H1 (cell line): Measurements from ENCODE around the gene BCL2. TPM values are rescaled to one million over a fixed set of nuclear protein-coding genes. Genes with fewer than 3 reads are reported as not detected.

Experiments used
- BRCA1 ChIP-seq: IDR thresholded peaks from 2 replicates; pipeline ENCODE4 v1.6.1; 2012; ENCODE audit warnings: low read depth, low read length, improper control_type of control experiment
- CBX8 ChIP-seq: fragments of 300-800, 300-1000 bp; sonication (generic); IDR thresholded peaks from 2 replicates; pipeline ENCODE4 v1.7.1; 2016; ENCODE audit warnings: low read depth, low read length, borderline replicate concordance
- RBBP5 ChIP-seq: IDR thresholded peaks from 2 replicates; pipeline ENCODE4 v1.7.1; 2012; ENCODE audit warnings: low read depth, mild to moderate bottlenecking, inconsistent platforms, low read length, moderate library complexity, borderline replicate concordance
- RNF2 ChIP-seq: fragments of 200-900, 300-1000 bp; sonication (generic); IDR thresholded peaks from 2 replicates; pipeline ENCODE4 v1.7.1; 2016; ENCODE audit warnings: borderline replicate concordance, low read depth, mild to moderate bottlenecking, antibody characterized with exemption, low read length; ENCODE audit not compliant: poor library complexity, severe bottlenecking; ENCODE audit errors: missing control alignments
- RXRA ChIP-seq: IDR thresholded peaks from 2 replicates; pipeline ENCODE4 v1.6.1; 2011; ENCODE audit warnings: low read depth, mild to moderate bottlenecking, low read length, moderate library complexity; ENCODE audit not compliant: insufficient read depth
- SP1 ChIP-seq: IDR thresholded peaks from 2 replicates; pipeline ENCODE4 v1.6.1; 2011; ENCODE audit warnings: low read depth, low read length
- polyA plus RNA-seq, 7 experiments: library from polyadenylated mRNA; depleted of rRNA in 3 of 7; stranded (reverse) in 5 of 7; unstranded in 2 of 7; fragments of >200 nt in 5 of 7; fragments of 200-250 nt in 2 of 7; gene quantifications; 1 replicate in 5 of 7; 2 replicates in 1 of 7; 4 replicates in 1 of 7; pipeline versions ENCODE4 v1.2.1 to v1.2.3, GENCODE V29; 2011 to 2013; ENCODE audit warnings: missing spikeins in 2 of 7, mixed read lengths in 2 of 7
- total RNA-seq: library from RNA; stranded (reverse); fragmentation: NEBNext Ultra II Directional; extraction: Animal tissue kit (Norgen Biotek cat#: 25700); gene quantifications from 2 replicates; pipeline ENCODE4 v1.2.1, GENCODE V29; 2021
- TF ChIP-seq, protein P1 (sequence below): IDR thresholded peaks from 2 replicates; pipeline ENCODE4 v1.6.1; 2011; ENCODE audit warnings: low read length, improper control_type of control experiment
- TF ChIP-seq, protein P2 (sequence below): IDR thresholded peaks from 2 replicates; pipeline ENCODE4 v1.6.1; 2012; ENCODE audit warnings: low read length, inconsistent platforms

Gene BCL2
- total and polyA plus RNA-seq, 2 of the 8 experiments (the other 6 are each of a cell fraction or from before 2014, with no cell fraction given), result 0.59 to 4.5 TPM

DNA sequence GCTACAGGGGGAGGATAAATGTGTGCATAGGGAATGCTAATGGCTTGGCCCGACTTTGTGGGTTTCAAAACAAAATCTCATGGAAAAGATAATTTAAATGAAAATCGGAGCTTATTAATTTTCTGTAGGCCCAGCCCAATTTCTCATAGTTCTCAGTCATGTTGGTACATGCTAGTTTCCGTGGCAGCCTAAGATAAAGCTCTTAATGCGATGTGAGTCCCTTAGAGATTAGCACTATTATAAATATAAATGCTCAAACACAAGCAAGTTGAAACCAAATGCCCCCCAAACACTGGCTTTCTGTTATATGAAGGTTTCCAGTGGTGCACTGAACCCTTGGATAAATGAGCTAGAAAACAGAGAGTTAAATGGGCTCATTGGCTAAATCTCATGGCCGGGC lies 168.0 kb downstream of the BCL2 start (continued):
- TF ChIP-seq, protein P1, sequence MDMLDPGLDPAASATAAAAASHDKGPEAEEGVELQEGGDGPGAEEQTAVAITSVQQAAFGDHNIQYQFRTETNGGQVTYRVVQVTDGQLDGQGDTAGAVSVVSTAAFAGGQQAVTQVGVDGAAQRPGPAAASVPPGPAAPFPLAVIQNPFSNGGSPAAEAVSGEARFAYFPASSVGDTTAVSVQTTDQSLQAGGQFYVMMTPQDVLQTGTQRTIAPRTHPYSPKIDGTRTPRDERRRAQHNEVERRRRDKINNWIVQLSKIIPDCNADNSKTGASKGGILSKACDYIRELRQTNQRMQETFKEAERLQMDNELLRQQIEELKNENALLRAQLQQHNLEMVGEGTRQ, result no peak
- TF ChIP-seq RBBP5 (no peak), CBX8 (no peak), RXRA (no peak), RNF2 (no peak), BRCA1 (no peak), SP1 (no peak)
- TF ChIP-seq, protein P2, sequence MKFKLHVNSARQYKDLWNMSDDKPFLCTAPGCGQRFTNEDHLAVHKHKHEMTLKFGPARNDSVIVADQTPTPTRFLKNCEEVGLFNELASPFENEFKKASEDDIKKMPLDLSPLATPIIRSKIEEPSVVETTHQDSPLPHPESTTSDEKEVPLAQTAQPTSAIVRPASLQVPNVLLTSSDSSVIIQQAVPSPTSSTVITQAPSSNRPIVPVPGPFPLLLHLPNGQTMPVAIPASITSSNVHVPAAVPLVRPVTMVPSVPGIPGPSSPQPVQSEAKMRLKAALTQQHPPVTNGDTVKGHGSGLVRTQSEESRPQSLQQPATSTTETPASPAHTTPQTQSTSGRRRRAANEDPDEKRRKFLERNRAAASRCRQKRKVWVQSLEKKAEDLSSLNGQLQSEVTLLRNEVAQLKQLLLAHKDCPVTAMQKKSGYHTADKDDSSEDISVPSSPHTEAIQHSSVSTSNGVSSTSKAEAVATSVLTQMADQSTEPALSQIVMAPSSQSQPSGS, result no peak
